GM18502 (cell line): Measurements from ENCODE around the gene SPRY4.
"Not testable (repeated sequence)": the region's sequence is repeated elsewhere in the genome, so short reads cannot be mapped to it uniquely, and the experiment has no call there.

Experiments
- ATAC-seq: cut with Tn5 transposase; IDR thresholded peaks from one replicate; pipeline ENCODE4 v1.9.1; 2021; ENCODE audit warnings: mild to moderate bottlenecking; ENCODE audit not compliant: unreplicated experiment, poor library complexity

SPRY4 gene

GRCh38 chr5:142324871-142325724 is at the start of gene SPRY4:
TSS of gene SPRY4 (minus strand) at chr5:142325021. CDS start at chr5:142315108, 9,913 bp downstream.
- ATAC-seq = peak; percentile 70

- ATAC-seq = no peak
Observed at GRCh38 chr5:142368529-142368928, 43.7 kb upstream of the SPRY4 start.

- no peak for ATAC-seq
Observed at GRCh38 chr5:142366007-142366406, 41.2 kb upstream of the SPRY4 start.

GRCh38 chr5:142364251-142365145 is 39.7 kb upstream of the SPRY4 start:
- peak; percentile 86 for ATAC-seq

GRCh38 chr5:142363619-142363963 is 38.8 kb upstream of the SPRY4 start:
- ATAC-seq = no peak

- ATAC-seq = not testable (repeated sequence)
Observed at GRCh38 chr5:142362193-142362592, 37.4 kb upstream of the SPRY4 start.

- no peak for ATAC-seq
Observed at GRCh38 chr5:142360607-142361120, 35.8 kb upstream of the SPRY4 start.

- ATAC-seq = no peak
Observed at GRCh38 chr5:142360051-142360498, 35.3 kb upstream of the SPRY4 start.

- ATAC-seq = no peak
Observed at GRCh38 chr5:142358648-142359047, 33.8 kb upstream of the SPRY4 start.

GRCh38 chr5:142358121-142358520 is 33.3 kb upstream of the SPRY4 start:
- no peak for ATAC-seq

- no peak for ATAC-seq
Observed at GRCh38 chr5:142357469-142358090, 32.8 kb upstream of the SPRY4 start.

- ATAC-seq = peak; percentile 94
Observed at GRCh38 chr5:142356716-142357468, 32.1 kb upstream of the SPRY4 start.

- no peak for ATAC-seq
Observed at GRCh38 chr5:142356349-142356715, 31.5 kb upstream of the SPRY4 start.

- ATAC-seq = no peak
Observed at GRCh38 chr5:142353071-142353472, 28.3 kb upstream of the SPRY4 start.

GRCh38 chr5:142350021-142350420 is 25.2 kb upstream of the SPRY4 start:
- ATAC-seq = no peak

GRCh38 chr5:142346706-142347105 is 21.9 kb upstream of the SPRY4 start:
- ATAC-seq = no peak

- not testable (repeated sequence) for ATAC-seq
Observed at GRCh38 chr5:142344915-142345314, 20.1 kb upstream of the SPRY4 start.

GRCh38 chr5:142343531-142343930 is 18.7 kb upstream of the SPRY4 start:
- ATAC-seq = no peak

GRCh38 chr5:142342128-142342981 is 17.5 kb upstream of the SPRY4 start:
- no peak for ATAC-seq
